WTC11 (cell line): ENCODE measurements around the gene TMEM181. TPM values are rescaled to one million over a fixed set of nuclear protein-coding genes. Genes with fewer than 3 reads are reported as not detected.

Source experiments
- ATAC-seq: fragments of 200-7000 bp; cut with Tn5 transposase; 2 replicates; pipeline ENCODE4 v1.10.0; 2021; ENCODE audit warnings: mild to moderate bottlenecking, moderate library complexity
- CTCF ChIA-PET: fragments of 300-600 bp; sonication (Branson Sonifier 250); formaldehyde crosslinking; loops from one replicate; lab custom pipeline; 2021; ENCODE audit warnings: antibody characterized with exemption; lab: Charles Lee
- POLR2A ChIA-PET: fragments of 350-600 bp; sonication (Branson Sonifier 250); formaldehyde crosslinking; loops from one replicate; lab custom pipeline; 2021; ENCODE audit warnings: antibody characterized with exemption; lab: Charles Lee
- DNase-seq: peaks from one replicate; pipeline ENCODE4 v3.0.0; 2021; ENCODE audit warnings: low spot score
- H3K27ac Mint-ChIP-seq: 2 replicates; pipeline ENCODE4 v1.8.0; 2021; ENCODE audit warnings: mixed read lengths
- H3K27me3 Mint-ChIP-seq: 2 replicates; pipeline ENCODE4 v1.8.0; 2021; ENCODE audit warnings: low read depth, mild to moderate bottlenecking, moderate library complexity, mixed read lengths
- H3K36me3 Mint-ChIP-seq: 2 replicates; pipeline ENCODE4 v1.8.0; 2021; ENCODE audit warnings: mixed read lengths
- H3K4me1 Mint-ChIP-seq: 2 replicates; pipeline ENCODE4 v1.8.0; 2022; ENCODE audit warnings: mixed read lengths
- H3K4me3 Mint-ChIP-seq: 2 replicates; pipeline ENCODE4 v1.8.0; 2021; ENCODE audit warnings: mild to moderate bottlenecking, moderate library complexity, mixed read lengths
- H3K9me3 Mint-ChIP-seq: 2 replicates; pipeline ENCODE4 v1.8.0; 2021; ENCODE audit warnings: mixed read lengths
- ATF1 ChIP-seq: sonication (generic); formaldehyde crosslinking; IDR thresholded peaks from 2 replicates; pipeline ENCODE4 v1.8.1; 2023; ENCODE audit warnings: mild to moderate bottlenecking, moderate library complexity, missing genetic modification reagents
- CBFB ChIP-seq: sonication (generic); formaldehyde crosslinking; IDR thresholded peaks from 2 replicates; pipeline ENCODE4 v1.8.1; 2022; ENCODE audit warnings: mild to moderate bottlenecking, low read depth, missing genetic modification reagents
- CREM ChIP-seq: sonication (generic); formaldehyde crosslinking; IDR thresholded peaks from 2 replicates; pipeline ENCODE4 v1.8.1; 2022; ENCODE audit warnings: mild to moderate bottlenecking, missing genetic modification reagents, moderate library complexity
- ETV6 ChIP-seq: sonication (generic); formaldehyde crosslinking; IDR thresholded peaks from 2 replicates; pipeline ENCODE4 v1.8.1; 2022; ENCODE audit warnings: mild to moderate bottlenecking, missing genetic modification reagents
- FOXJ3 ChIP-seq: sonication (generic); formaldehyde crosslinking; IDR thresholded peaks from 2 replicates; pipeline ENCODE4 v1.9.0; 2021; ENCODE audit warnings: missing genetic modification reagents, mild to moderate bottlenecking, borderline replicate concordance
- FOXK1 ChIP-seq: sonication (generic); formaldehyde crosslinking; IDR thresholded peaks from 2 replicates; pipeline ENCODE4 v1.8.0; 2022; ENCODE audit warnings: mild to moderate bottlenecking, moderate library complexity, missing genetic modification reagents
- GTF2I ChIP-seq: fragments of 250-450 bp; sonication (Bioruptor Pico); conservative IDR thresholded peaks from 2 replicates; pipeline ENCODE4 v1.4.0; 2021; ENCODE audit warnings: mild to moderate bottlenecking
- JAZF1 ChIP-seq: fragments of 250-450 bp; sonication (Bioruptor Pico); IDR thresholded peaks from 2 replicates; pipeline ENCODE4 v1.9.0; 2021; ENCODE audit warnings: moderate library complexity, mild to moderate bottlenecking, inconsistent platforms
- MYBL2 ChIP-seq: sonication (generic); formaldehyde crosslinking; IDR thresholded peaks from 2 replicates; pipeline ENCODE4 v1.8.1; 2023; ENCODE audit warnings: mild to moderate bottlenecking, moderate library complexity, missing genetic modification reagents
- NR1H2 ChIP-seq: sonication (generic); formaldehyde crosslinking; IDR thresholded peaks from 2 replicates; pipeline ENCODE4 v1.9.0; 2021; ENCODE audit warnings: mild to moderate bottlenecking, moderate library complexity, missing genetic modification reagents
- NR3C1 ChIP-seq: sonication (generic); formaldehyde crosslinking; conservative IDR thresholded peaks from 2 replicates; pipeline ENCODE4 v1.8.1; 2023; ENCODE audit warnings: low read depth, mild to moderate bottlenecking, missing genetic modification reagents
- RELA ChIP-seq: sonication (generic); formaldehyde crosslinking; IDR thresholded peaks from 2 replicates; pipeline ENCODE4 v1.8.1; 2022; ENCODE audit warnings: missing genetic modification reagents, mild to moderate bottlenecking, borderline replicate concordance
- SP1 ChIP-seq: sonication (generic); formaldehyde crosslinking; conservative IDR thresholded peaks from 2 replicates; pipeline ENCODE4 v1.8.1; 2022; ENCODE audit warnings: missing genetic modification reagents
- TEAD1 ChIP-seq: sonication (generic); formaldehyde crosslinking; IDR thresholded peaks from 2 replicates; pipeline ENCODE4 v1.8.0; 2022; ENCODE audit warnings: mild to moderate bottlenecking, missing genetic modification reagents
- TEAD4 ChIP-seq: sonication (generic); formaldehyde crosslinking; IDR thresholded peaks from 2 replicates; pipeline ENCODE4 v1.8.0; 2022; ENCODE audit warnings: mild to moderate bottlenecking, missing genetic modification reagents
- ZNF219 ChIP-seq: sonication (generic); formaldehyde crosslinking; IDR thresholded peaks from 2 replicates; pipeline ENCODE4 v1.8.0; 2023; ENCODE audit warnings: missing genetic modification reagents, mild to moderate bottlenecking, borderline replicate concordance
- ZNF416 ChIP-seq: fragments of 250-450 bp; sonication (Bioruptor Pico); IDR thresholded peaks from 2 replicates; pipeline ENCODE4 v1.9.0; 2021; ENCODE audit warnings: mild to moderate bottlenecking, inconsistent platforms
- total RNA-seq: library from RNA; stranded (reverse); gene quantifications from 3 replicates; pipeline ENCODE4 v1.2.3, GENCODE V29; 2021
- TF ChIP-seq, protein P1 (sequence below): sonication (generic); formaldehyde crosslinking; IDR thresholded peaks from 2 replicates; pipeline ENCODE4 v1.8.1; 2022; ENCODE audit warnings: low read depth, missing genetic modification reagents, borderline replicate concordance
- TF ChIP-seq, protein P2 (sequence below): sonication (generic); formaldehyde crosslinking; IDR thresholded peaks from 2 replicates; pipeline ENCODE4 v1.8.0; 2022; ENCODE audit warnings: mild to moderate bottlenecking, missing genetic modification reagents
- TF ChIP-seq, protein P3 (sequence below): fragments of 250-450 bp; sonication (Bioruptor Pico); conservative IDR thresholded peaks from 2 replicates; pipeline ENCODE4 v1.9.0; 2021; ENCODE audit warnings: mild to moderate bottlenecking
- TF ChIP-seq, protein P4 (sequence below): sonication (generic); formaldehyde crosslinking; IDR thresholded peaks from 2 replicates; pipeline ENCODE4 v1.8.1; 2022; ENCODE audit warnings: low read depth, mild to moderate bottlenecking, moderate library complexity, missing genetic modification reagents, borderline replicate concordance
- TF ChIP-seq, protein P5 (sequence below): sonication (generic); formaldehyde crosslinking; IDR thresholded peaks from 2 replicates; pipeline ENCODE4 v1.8.1; 2022; ENCODE audit warnings: mild to moderate bottlenecking, moderate library complexity, missing genetic modification reagents
- TF ChIP-seq, protein P6 (sequence below): sonication (generic); formaldehyde crosslinking; IDR thresholded peaks from 2 replicates; pipeline ENCODE4 v1.8.1; 2023; ENCODE audit warnings: mild to moderate bottlenecking, missing genetic modification reagents
- TF ChIP-seq, protein P7 (sequence below): fragments of 250-450 bp; sonication (Bioruptor Pico); IDR thresholded peaks from 2 replicates; pipeline ENCODE4 v1.8.0; 2021; ENCODE audit warnings: mild to moderate bottlenecking

Gene TMEM181
- total RNA-seq, 1 experiment from 2014 or later, result 18.8 TPM

DNA sequence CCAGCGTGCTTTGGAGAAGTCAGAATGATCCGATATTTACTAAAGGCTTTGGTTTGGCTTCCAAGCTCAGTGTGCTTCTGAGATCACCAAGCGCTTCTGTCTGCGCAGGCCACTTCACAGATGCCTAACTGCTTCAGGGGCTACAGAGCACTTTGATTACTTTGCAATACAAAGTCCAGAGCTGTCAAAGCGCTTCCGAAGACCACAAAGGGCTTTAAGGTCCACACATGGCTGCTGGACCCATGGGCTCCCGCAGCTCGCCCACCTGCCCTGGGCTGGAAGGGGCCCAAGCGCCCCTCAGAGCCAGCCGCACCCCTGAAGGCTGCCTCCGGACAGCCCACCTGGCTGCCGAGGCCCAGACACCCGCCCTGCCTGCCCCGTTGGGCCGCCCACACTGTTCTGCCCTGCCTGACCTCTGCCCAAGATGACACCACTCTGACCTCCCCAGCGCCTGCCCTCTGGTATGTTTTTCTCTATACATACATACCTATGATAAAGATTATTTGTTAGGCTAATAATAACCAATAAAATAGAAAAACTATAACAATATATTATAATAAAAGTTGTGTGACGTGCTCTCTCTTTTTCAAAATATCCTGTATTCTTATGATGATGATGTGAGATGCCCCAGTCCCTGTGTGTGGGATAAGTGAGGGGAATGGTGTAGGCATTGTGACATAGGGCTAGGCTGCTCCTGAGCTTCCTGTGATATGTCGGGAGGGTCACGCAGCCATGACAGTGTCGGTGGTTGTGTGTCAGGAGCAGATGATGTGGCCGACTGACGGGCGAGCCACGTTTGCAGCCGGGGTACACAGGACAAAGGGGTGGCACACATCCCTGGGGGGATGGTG is 62.0 kb downstream of the TMEM181 start:
- TF ChIP-seq, protein P1, sequence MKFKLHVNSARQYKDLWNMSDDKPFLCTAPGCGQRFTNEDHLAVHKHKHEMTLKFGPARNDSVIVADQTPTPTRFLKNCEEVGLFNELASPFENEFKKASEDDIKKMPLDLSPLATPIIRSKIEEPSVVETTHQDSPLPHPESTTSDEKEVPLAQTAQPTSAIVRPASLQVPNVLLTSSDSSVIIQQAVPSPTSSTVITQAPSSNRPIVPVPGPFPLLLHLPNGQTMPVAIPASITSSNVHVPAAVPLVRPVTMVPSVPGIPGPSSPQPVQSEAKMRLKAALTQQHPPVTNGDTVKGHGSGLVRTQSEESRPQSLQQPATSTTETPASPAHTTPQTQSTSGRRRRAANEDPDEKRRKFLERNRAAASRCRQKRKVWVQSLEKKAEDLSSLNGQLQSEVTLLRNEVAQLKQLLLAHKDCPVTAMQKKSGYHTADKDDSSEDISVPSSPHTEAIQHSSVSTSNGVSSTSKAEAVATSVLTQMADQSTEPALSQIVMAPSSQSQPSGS, result no peak
- no peak for TF ChIP-seq RELA (CRISPR knock-in tag)
- TF ChIP-seq, protein P2, sequence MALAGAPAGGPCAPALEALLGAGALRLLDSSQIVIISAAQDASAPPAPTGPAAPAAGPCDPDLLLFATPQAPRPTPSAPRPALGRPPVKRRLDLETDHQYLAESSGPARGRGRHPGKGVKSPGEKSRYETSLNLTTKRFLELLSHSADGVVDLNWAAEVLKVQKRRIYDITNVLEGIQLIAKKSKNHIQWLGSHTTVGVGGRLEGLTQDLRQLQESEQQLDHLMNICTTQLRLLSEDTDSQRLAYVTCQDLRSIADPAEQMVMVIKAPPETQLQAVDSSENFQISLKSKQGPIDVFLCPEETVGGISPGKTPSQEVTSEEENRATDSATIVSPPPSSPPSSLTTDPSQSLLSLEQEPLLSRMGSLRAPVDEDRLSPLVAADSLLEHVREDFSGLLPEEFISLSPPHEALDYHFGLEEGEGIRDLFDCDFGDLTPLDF (CRISPR knock-in tag), result no peak
- TF ChIP-seq, protein P3, sequence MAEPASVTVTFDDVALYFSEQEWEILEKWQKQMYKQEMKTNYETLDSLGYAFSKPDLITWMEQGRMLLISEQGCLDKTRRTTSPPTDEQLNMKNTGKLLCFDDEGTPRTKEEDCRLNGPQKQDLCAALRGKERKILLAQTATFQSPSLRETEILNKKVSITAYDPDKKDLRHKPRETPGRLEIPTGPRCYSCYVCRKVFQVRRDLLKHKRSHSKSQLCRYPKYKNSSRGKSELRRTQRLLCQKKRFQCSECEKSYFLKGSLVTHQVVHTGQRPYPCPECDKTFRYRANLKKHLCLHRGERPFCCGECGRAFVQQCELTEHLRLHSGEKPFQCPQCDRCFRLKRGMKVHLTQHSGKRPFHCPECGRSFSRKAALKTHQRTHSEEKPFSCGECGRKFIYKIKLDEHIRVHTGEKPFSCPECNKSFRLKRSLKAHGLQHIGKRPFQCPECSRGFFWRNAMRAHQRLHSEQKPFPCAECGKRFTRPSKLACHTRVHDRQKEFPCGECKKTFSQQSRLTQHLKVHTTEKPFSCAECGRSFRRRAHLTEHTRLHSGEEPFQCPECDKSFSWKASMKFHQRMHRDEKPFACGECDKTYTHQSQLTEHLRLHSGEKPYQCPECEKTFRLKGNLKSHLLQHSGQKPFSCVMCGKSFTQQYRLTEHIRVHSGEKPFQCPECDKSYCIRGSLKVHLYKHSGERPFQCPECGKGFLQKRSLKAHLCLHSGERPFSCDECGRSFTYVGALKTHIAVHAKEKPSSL (CRISPR knock-in tag), result no peak
- TF ChIP-seq ETV6 (CRISPR knock-in tag), result no peak
- no peak for TF ChIP-seq ATF1 (CRISPR knock-in tag)
- no peak for TF ChIP-seq FOXK1 (CRISPR knock-in tag)
- TF ChIP-seq, protein P4, sequence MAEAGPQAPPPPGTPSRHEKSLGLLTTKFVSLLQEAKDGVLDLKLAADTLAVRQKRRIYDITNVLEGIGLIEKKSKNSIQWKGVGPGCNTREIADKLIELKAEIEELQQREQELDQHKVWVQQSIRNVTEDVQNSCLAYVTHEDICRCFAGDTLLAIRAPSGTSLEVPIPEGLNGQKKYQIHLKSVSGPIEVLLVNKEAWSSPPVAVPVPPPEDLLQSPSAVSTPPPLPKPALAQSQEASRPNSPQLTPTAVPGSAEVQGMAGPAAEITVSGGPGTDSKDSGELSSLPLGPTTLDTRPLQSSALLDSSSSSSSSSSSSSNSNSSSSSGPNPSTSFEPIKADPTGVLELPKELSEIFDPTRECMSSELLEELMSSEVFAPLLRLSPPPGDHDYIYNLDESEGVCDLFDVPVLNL (CRISPR knock-in tag), result no peak
- TF ChIP-seq MYBL2 (CRISPR knock-in tag), result no peak
- TF ChIP-seq, protein P5, sequence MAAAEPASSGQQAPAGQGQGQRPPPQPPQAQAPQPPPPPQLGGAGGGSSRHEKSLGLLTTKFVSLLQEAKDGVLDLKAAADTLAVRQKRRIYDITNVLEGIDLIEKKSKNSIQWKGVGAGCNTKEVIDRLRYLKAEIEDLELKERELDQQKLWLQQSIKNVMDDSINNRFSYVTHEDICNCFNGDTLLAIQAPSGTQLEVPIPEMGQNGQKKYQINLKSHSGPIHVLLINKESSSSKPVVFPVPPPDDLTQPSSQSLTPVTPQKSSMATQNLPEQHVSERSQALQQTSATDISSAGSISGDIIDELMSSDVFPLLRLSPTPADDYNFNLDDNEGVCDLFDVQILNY (CRISPR knock-in tag), result no peak
- TF ChIP-seq CBFB (CRISPR knock-in tag), result no peak
- TF ChIP-seq, protein P6, sequence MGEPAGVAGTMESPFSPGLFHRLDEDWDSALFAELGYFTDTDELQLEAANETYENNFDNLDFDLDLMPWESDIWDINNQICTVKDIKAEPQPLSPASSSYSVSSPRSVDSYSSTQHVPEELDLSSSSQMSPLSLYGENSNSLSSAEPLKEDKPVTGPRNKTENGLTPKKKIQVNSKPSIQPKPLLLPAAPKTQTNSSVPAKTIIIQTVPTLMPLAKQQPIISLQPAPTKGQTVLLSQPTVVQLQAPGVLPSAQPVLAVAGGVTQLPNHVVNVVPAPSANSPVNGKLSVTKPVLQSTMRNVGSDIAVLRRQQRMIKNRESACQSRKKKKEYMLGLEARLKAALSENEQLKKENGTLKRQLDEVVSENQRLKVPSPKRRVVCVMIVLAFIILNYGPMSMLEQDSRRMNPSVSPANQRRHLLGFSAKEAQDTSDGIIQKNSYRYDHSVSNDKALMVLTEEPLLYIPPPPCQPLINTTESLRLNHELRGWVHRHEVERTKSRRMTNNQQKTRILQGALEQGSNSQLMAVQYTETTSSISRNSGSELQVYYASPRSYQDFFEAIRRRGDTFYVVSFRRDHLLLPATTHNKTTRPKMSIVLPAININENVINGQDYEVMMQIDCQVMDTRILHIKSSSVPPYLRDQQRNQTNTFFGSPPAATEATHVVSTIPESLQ, result no peak
- no peak for TF ChIP-seq GTF2I (CRISPR knock-in tag)
- Mint-ChIP-seq H3K27ac (no peak overlapping the region), H3K4me3 (no peak overlapping the region), H3K36me3 (peaks cover 58% of the 10 kb centered on the region), H3K4me1 (0 out of 2 replicates have a peak, but pooled peaks cover 5% of the 10 kb centered on the region), H3K9me3 (peaks cover 7% of the 10 kb centered on the region), H3K27me3 (no peaks in the 10 kb centered on the region)
- ChIA-PET CTCF (no interaction called here), POLR2A (no interaction called here)
- no peak for DNase-seq
- no peak for ATAC-seq

DNA sequence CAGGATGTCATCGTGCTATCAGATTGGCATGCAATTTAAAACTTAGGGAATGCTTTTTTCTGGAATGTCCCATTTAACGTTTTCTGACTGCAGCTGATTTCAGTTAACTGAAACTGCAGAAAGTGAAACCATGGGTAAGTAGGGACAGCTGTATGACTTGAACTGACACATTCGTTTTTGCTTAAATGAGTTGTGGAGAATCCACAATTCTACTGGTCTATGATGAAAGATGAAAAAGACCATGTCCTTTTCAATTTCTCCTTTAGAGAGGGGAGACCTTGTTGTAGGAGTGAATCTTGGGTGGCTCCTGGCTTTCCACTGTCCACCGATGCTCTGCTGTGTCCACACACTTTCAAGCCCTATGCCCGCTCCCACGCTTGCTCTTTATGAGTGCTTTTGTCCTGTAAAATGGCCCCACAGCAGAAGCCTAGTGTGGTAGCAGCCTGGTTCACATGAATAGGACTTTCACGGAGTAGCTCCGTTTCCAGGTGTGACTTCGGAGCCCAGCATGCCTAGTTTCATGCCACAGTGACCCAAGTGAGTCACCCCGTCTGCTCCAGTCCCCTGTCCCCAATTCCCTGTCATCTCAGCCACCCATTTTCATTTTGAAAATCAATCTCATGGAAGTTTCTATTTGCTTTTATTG is 62.8 kb downstream of the TMEM181 start:
- CTCF ChIA-PET, result no interaction called here
- Mint-ChIP-seq H3K4me3 (no peak overlapping the region), H3K36me3 (peaks cover 56% of the 10 kb centered on the region), H3K27me3 (no peaks in the 10 kb centered on the region), H3K9me3 (peaks cover 7% of the 10 kb centered on the region), H3K4me1 (peaks cover 11% of the 10 kb centered on the region), H3K27ac (0 out of 2 replicates have a peak overlapping the region, but pooled peaks have one; percentile 14)
- DNase-seq, result no peak
- POLR2A ChIA-PET, result no interaction called here
- ATAC-seq, result no peak
- TF ChIP-seq NR1H2 (CRISPR knock-in tag), result no peak
- no peak for TF ChIP-seq ZNF219 (CRISPR knock-in tag)
- no peak for TF ChIP-seq FOXJ3 (CRISPR knock-in tag)
- no peak for TF ChIP-seq TEAD1
- no peak for TF ChIP-seq CREM (CRISPR knock-in tag)
- no peak for TF ChIP-seq NR3C1 (CRISPR knock-in tag)
- no peak for TF ChIP-seq SP1 (CRISPR knock-in tag)
- no peak for TF ChIP-seq JAZF1
- no peak for TF ChIP-seq ZNF416
- no peak for TF ChIP-seq TEAD4 (CRISPR knock-in tag)
- TF ChIP-seq, protein P7, sequence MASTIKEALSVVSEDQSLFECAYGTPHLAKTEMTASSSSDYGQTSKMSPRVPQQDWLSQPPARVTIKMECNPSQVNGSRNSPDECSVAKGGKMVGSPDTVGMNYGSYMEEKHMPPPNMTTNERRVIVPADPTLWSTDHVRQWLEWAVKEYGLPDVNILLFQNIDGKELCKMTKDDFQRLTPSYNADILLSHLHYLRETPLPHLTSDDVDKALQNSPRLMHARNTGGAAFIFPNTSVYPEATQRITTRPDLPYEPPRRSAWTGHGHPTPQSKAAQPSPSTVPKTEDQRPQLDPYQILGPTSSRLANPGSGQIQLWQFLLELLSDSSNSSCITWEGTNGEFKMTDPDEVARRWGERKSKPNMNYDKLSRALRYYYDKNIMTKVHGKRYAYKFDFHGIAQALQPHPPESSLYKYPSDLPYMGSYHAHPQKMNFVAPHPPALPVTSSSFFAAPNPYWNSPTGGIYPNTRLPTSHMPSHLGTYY (CRISPR knock-in tag), result no peak
